DOHH2 (cell line): ENCODE measurements around the gene TRAF4.

Experiments
- EZH2phosphoT487 ChIP-seq: fragments of 200-600 bp; sonication (generic); IDR thresholded peaks from 2 replicates; pipeline ENCODE4 v1.6.1; 2017; ENCODE audit warnings: borderline replicate concordance, mild to moderate bottlenecking, antibody characterized with exemption, low read length, moderate library complexity, mixed read lengths
- TF ChIP-seq, protein P1 (sequence below): fragments of 200-600 bp; sonication (generic); IDR thresholded peaks from one replicate; pipeline ENCODE4 v1.5.1; 2014; ENCODE audit warnings: antibody characterized with exemption, mild to moderate bottlenecking, low read depth, low read length; ENCODE audit not compliant: poor library complexity, severe bottlenecking

DNA sequence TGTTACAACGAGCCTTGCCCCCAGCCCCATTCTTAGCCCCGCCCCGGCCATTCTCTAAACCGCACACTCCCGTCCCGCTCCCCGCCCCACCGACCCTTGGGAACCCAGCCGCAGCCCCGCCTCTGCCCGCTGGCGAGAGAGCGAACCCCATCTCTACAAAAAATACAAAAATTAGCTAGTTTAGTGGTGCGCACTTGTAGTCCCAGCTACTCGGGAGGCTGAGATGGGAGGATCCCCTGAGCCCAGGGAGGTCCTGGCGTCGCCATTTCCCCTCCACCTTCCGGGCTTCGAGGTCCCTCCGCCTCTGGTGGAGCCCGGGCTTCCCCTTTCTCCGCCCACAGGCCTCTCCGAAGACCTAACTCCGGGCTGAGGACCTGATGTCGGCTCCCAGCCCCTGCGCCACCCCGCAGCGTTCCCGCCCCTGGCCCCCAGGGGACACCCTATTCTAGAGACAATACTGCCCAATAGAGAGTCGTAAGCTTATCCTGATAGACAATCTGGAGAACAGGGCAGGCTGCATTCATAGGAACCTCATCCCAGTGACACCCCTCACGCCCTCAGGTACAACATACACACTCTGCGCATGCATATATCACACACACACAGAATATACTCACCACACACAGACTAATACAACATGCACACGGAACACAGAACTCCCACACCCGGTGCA is 31.6 kb upstream of the TRAF4 start:
- TF ChIP-seq, protein P1, sequence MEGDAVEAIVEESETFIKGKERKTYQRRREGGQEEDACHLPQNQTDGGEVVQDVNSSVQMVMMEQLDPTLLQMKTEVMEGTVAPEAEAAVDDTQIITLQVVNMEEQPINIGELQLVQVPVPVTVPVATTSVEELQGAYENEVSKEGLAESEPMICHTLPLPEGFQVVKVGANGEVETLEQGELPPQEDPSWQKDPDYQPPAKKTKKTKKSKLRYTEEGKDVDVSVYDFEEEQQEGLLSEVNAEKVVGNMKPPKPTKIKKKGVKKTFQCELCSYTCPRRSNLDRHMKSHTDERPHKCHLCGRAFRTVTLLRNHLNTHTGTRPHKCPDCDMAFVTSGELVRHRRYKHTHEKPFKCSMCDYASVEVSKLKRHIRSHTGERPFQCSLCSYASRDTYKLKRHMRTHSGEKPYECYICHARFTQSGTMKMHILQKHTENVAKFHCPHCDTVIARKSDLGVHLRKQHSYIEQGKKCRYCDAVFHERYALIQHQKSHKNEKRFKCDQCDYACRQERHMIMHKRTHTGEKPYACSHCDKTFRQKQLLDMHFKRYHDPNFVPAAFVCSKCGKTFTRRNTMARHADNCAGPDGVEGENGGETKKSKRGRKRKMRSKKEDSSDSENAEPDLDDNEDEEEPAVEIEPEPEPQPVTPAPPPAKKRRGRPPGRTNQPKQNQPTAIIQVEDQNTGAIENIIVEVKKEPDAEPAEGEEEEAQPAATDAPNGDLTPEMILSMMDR = peak; percentile 42
- no peak for TF ChIP-seq EZH2phosphoT487
